Stimulated activated CD8-positive, alpha-beta memory T cell treated with anti-CD3 and anti-CD28 coated beads, Interleukin-12 subunit alpha, Interleukin-12 subunit beta, amount 100 ng/mL, for 1 hour (primary cell): Measurements from ENCODE around the gene SLC51B.
"Not testable (repeated sequence)": the region's sequence is repeated elsewhere in the genome, so short reads cannot be mapped to it uniquely, and the experiment has no call there.

Experiments used
- DNase-seq: peaks from one replicate; pipeline ENCODE4 v3.0.0-alpha.2; 2020; ENCODE audit warnings: low read depth

Gene SLC51B

GRCh38 chr15:65084500-65085206, 39.5 kb downstream of the SLC51B start:
- no peak for DNase-seq

DNA sequence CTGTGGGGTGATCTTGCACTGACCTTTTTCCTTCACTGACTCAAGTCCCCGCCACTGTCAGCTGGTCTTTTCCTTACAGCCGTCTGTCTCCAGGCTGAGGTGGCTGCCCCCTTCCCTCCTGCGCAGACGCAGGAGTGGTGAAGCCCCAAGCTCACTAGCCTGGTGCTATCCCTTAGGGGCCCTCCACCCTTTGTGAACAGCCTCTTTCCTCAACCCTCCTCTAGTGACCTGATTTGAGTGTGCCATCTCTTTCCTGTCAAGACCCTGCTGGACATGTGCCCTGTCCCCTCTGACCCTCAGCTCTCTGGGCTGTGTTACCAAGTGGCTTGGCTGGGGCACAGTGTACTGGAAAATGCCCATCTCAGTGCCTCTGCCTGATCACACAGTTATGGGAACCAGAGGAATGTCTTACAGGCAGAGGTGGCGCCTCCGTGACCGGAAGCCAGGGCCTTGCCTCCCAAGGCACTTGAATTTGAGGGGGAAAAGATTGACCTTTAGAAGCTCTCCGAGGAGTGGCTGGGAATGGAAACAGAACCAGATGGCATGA, 40.1 kb downstream of the SLC51B start:
- DNase-seq = no peak

DNA sequence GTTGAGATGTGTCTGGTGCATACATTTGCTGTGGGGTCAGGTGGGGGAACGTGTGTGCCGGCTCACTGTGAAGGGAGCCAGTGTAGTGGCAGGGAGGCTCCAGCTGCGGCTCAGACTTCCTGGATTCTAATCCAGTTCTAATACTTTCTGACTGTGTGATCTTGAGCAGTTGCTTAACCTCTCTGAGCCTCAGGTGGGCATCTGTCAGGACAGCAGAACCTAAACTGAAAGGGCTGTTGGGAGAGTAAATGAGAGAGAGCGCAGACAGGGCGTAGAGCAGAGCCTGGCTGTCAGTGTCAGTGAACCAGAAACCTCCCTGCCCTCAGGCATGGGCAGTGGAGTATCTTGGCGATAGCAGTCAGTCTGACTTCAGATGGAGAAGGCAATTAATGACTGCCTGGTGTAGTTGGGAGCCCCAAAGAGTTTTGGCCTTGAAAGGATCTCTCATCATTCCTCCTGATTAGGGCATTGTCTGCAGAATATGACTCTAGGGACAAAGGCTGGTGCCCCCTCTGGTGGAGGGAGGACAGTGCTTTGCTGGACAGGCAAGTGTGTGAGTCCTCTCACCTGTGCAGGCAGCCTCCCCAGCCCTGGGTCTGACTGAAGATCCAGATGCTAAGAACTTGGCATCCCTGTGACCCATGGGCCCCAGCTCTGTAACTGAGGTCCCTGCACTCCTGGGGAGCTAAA, 40.9 kb downstream of the SLC51B start:
- no peak for DNase-seq

DNA sequence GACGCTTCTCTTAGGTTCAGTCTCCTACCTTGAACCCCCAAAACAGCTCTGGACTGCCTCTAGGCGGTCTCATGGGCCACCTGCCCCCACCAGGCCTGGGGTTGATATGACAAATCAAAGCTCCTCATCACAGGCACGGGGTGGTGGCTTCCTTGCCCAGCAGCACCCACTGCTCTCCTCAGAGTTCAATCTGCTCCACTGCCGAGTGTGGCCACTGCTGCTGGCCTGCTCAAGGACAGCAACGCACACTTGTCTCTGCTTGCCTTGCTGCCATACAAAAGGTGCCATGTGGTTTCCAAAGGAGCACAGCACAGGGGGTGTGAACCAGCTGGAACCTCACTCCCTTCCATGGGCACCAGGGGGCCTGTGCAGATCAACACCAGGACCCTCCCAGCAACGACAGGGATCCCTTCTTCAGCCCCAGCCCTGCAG, 41.5 kb downstream of the SLC51B start:
- no peak for DNase-seq

DNA sequence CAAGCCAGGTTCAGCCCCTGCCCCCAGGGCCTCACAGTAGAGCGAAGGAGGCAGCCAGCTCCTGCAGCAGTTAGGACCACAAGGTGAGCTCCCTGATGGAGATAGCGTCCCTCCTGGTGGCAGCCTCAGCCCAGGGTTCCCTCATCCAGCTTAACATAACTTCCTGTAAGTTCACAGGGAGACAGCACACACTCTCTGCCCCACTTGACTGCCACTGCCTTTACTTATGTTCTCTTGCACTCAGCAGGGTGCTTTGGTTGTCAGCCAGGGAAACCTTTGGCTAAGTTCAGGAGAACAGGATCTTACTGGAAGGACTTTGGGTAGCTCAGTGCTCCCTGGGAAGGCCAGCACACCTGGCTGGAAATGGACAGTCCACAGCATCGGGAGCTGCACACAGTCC, 42.2 kb downstream of the SLC51B start:
- DNase-seq = no peak

GRCh38 chr15:65087873-65088642, 42.9 kb downstream of the SLC51B start:
- DNase-seq = no peak

GRCh38 chr15:65088643-65089021, 43.4 kb downstream of the SLC51B start:
- no peak for DNase-seq

DNA sequence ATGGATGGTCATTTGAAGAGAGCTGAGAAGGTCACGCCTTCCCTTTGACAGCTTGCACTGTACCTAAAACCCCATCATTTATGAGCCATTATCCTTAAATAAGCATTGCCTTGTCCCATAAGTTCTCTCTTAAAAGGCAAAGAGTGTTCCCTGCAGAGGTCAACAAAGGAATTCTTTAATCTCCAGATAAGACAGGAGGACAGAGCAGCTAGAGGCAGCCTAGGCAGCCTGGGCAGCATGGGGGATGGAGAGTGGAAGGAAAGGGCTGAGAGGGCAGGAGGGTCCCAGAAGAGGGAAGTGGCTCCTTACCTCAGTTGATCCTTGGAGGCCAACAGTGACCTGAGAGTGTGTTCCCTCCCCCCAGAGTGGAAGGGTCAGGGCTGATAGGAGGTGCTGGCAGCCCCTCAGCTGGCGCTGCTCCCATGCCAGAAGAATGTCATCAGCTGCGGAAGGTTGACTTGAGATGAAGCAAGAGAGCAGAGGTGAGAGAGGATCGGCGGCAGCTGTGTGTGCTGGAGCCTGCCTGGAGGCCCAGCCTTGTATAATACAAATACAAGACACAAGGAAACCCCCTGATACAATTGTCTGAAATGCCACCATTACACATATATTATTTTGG, 44.1 kb downstream of the SLC51B start:
- no peak for DNase-seq

- DNase-seq = no peak
These were observed 47.0 kb downstream of the SLC51B start for GRCh38 chr15:65091946-65092770.

DNA sequence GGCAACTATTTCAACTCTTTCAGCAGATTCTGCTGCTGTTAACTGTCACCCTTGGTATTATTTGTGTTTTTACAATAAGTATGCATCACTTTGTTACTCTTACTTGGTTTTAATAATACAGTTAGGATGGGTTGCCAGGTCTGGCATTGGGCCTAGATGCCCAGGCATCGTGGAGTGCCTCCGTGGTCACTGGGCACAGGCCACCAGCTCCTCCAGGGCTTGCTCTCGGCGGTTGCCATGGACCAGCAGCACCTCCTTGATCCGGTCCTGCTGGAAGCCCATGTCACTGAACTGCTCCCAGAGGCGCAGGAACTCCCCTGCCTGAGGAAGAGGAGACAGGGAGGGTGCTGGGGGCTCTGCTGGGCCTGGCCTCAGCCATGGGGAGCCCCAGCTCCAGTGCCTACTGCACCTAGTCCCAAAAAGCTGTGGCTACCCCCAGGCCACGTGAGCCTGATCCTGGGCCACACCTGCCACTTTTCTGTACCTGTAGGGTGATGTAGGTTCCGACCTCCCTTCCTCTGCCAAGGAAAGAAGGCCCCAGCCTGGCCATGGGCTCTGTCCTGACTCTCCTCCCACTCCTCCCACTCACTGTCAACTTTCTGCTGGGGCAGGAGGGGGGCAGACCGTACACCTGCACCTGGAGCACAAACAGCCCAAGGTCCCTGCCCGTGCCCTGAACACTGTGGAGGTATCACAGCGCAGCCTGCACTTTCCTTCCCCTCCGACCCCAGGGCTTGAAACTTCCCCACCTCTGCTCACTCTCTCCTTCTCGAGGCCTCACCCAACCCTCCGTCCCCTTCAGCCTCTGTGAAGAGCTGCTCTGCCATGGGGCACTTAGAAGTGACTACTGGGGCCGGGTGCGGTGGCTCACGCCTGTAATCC, 48.0 kb downstream of the SLC51B start:
- no peak for DNase-seq

DNA sequence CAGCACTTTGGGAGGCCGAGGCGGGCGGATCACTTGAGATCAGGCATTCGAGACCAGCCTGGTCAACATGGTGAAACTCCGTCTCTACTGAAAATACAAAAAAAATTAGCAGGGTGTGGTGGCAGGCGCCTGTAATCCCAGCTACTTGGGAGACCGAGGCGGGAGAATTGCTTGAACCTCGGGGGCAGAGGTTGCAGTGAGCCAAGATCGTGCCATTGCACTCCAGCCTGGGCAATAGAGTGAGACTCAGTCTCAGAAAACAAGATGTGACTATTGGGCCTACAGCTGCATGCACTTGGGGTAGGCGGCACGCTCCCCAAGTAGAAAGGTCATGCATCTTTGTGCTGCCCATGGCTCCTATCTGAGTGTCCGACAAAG, 48.6 kb downstream of the SLC51B start:
- DNase-seq = not testable (repeated sequence)

- no peak for DNase-seq
These were observed 49.3 kb downstream of the SLC51B start for GRCh38 chr15:65094294-65094995.

DNA sequence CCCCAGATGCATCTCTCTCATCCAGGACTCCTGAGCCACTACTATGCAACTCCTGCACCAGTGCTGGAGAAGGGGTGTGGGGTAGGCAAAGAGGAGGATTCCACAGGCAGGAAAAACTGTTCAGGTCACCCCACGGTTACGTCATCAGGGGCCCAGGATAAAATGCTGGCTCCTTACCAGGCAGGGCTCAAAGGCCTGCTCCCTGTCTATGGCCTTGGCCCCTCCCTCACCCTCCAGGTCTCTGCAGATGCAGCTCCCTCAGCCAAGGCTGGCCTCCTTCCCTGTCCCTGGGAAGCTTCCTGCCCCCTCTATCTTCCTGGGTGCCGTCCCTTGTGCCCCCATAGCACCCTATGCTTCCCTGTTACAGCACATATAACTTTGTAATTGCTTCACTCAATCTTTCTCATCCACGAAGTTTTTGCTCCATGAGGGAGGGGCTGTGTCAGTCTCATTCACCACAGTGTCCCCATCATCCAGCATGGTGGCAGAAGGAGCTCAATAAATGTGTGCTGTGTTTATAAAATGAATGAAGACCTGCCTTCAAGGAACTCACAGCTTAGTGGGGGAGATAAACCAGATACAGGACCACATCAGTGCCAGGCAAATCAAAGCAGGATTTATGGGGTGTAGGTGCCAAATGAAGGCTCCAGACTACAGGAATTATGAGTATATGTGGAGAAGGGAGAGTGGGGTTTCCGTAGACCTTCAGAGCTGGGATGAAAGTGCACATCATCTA, 50.0 kb downstream of the SLC51B start:
- DNase-seq = no peak

GRCh38 chr15:65095747-65096104, 50.5 kb downstream of the SLC51B start:
- no peak for DNase-seq

- no peak for DNase-seq
These were observed 51.5 kb downstream of the SLC51B start for GRCh38 chr15:65096481-65097385.

- no peak for DNase-seq
These were observed 52.6 kb downstream of the SLC51B start for GRCh38 chr15:65097651-65098263.

DNA sequence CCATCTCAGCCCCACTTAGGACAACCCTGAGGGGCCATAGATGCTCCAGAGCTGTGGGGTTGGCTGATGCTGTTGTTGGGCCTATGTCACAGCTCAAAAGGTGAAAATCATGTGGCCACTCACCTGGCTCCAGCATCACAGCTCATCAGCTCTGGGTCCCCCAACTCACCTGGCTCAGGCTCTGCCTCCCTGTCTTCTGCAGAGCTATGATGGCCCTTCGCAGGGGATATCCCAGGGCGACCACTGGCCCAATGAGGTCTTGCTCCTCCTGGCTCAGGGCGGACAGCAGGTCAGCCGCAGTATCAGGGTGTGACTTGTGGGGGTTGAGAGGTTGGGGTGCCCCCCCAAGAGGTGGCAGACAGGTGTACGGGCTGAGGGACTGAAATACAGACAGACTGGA, 54.1 kb downstream of the SLC51B start:
- no peak for DNase-seq

DNA sequence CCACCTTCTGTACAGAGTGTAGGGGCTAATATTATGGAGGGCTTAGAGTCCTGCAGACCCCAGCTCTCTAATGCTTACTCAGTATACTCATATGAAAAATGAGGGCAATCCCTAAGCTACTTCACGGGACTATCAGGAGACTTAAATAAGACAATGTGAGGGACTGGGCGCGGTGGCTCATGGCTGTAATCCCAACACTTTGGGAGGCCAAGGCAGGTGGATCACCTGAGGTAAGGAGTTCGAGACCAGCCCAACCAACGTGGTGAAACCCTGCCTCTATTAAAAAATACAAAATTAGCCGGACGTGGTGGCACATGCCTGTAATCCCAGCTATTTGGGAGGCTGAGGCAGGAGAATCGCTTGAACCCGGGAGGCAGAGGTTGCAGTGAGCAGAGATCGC, 54.6 kb downstream of the SLC51B start:
- not testable (repeated sequence) for DNase-seq
